ENCODE results near the gene LRIT2.

- TF ChIP-seq EP300 (IDR thresholded peaks at IDR 0.05; ENCODE audit: low read length) (no peak), NFYB (IDR thresholded peaks at IDR 0.05; ENCODE audit: extremely low read depth, insufficient read length) (no peak), REST (IDR thresholded peaks at IDR 0.05; ENCODE audit: borderline replicate concordance) (no peak), REST (CRISPR knock-in tag; IDR thresholded peaks at IDR 0.05; ENCODE audit: low read depth) (no peak), CTCF (IDR thresholded peaks at IDR 0.05 in 2 of 3, conservative IDR thresholded peaks at IDR 0.05 in 1 of 3; ENCODE audit: insufficient read depth in 2 of 3, low read depth in 1 of 3, low read length in 3 of 3) (no peak), JUND (IDR thresholded peaks at IDR 0.05; ENCODE audit: borderline replicate concordance, low read depth, low read length) (no peak), JUND (tag; IDR thresholded peaks at IDR 0.05; ENCODE audit: borderline replicate concordance, low read depth, low read length) (no peak)
Measured at GRCh38 chr10:84196941-84197340, 28.4 kb downstream of the LRIT2 start.

Data from K562 (cell line).